NCI-H748 (cell line): ENCODE data around the gene CCL17.
"Not testable (repeated sequence)": the region's sequence is repeated elsewhere in the genome, so short reads cannot be mapped to it uniquely, and the experiment has no call there.

Experiments
- DNase-seq: peaks from one replicate; lab custom pipeline; 2025; ENCODE audit not compliant: unreplicated experiment; lab: John Stamatoyannopoulos, UW

Gene CCL17

DNA sequence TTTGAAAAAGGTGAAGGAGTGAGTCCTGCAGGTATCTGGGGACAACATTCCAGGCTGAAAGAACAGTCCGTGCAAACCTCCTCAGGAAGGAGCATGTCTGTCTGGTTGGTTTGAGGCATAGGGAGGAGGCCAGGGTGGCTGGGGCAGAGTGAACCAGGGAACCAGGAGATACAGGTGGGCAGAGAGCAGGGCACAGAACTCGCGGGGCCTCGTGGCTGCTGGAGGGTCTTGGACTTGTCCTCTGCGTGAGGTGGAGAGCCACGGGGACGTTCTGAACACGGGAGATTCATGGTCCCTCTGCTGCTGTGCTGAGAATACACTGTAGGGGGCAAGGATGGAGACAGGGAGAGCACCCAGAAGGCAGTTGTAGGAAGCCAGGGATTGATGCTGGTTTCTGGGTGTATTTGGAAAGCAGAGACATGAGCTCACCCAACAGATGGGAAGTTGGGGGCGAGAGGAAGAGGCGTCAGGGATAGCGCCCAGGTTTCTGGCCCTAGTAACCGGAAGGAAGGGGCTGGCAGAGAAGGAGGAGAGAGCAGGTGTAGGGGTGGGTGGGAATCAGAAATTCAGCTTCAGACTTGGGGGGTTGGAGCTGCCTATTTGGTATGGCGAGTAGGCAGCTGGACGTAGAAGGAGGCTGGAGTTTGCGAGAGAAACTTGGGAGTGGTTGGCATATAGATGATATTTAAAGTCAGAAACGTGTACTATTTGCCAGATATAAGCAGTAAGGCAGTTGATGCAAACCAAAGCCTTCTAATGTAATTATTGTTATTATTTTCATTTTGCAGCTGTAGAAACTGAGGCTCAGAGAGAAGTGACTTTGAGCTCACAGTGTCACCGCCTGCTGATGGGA is at the start of gene CCL17:
Gene CCL17, plus strand, starts transcription at position 803 of the 853 bp plus-strand sequence. CDS start 9,166 bp downstream, outside the sequence.
- no peak for DNase-seq

- DNase-seq, result no peak
Observed at GRCh38 chr16:57355898-57356414, 48.6 kb upstream of the CCL17 start.

DNA sequence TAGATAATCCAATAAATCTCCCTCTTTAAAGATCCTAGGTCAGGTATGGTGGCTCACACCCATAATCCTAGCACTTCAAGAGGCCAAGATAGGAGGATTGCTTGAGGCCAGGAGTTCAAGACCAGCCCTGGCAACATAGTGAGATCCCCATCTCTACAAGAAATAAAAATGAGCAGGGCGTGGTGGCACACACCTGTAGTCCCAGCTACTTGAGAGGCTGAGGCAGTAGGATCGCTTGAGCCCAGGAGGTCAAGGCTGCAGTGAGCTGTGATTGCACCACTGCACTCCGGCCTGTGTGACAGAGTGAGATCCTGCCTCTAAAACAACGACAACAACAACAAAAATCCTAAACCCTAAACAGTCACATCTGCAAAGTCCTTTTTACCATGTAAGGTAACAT is 48.0 kb upstream of the CCL17 start:
- no peak for DNase-seq

DNA sequence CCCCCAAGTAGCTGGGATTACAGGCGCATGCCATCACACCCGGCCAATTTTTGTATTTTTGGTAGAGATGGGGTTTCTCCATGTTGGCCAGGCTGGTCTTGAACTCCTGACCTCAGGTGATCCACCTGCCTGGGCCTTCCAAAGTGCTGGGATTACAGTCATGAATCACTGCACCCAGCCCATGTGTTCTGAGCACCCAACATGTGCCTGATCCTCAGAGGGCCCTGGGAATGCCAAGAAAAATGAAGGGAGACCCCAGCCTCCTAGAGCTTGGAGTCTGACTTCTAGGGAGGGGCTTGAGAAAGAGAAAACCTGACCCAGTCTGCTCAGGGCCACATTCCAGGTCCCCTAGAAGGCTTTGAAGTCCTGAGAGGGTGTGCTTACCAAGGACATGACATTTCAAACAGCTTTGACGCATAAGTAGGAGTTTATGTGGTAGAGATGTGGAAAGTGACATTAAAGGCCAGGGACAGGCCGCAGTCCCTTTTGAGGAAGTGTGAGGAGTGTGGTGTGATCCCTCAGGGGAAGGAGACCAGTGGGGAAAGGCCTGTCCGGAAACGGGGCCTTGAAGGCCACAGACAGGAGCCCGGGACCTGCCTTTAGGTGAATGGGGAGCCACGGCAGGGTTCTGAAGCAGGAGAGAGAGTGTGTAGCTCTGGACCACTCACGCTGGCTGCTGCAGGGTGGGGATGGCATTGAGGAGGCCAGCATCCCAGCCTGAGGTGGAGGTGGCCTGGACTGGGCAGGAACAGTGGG is 47.1 kb upstream of the CCL17 start:
- no peak for DNase-seq

- DNase-seq, result no peak
Observed at GRCh38 chr16:57358086-57358420, 46.5 kb upstream of the CCL17 start.

DNA sequence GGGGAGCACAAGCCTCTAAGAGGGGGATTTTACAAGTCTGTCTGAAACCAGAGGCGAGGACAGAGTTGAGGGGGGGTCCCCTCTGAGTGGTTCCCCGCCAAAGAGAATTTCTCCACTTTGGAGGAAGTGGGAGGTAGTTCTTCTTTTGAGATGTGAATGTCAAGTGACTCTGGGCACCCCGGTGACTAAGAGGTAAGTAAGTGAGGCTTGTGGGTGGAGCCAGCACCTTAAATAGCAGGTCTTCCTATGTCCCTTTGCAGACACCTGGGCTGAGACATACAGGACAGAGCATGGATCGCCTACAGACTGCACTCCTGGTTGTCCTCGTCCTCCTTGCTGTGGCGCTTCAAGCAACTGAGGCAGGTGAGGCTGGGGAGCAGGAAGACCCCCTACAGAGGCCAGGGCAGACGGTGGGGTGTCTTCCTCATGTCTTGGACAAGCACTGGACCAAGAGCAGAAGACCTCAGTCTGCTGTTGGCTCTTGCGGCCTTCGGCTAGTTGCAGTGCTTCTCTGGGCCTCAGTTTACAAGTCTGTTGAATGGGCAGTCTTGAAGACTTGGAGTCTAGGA is 46.0 kb upstream of the CCL17 start, which contains the start of gene CCL22:
Gene CCL22, plus strand, starts transcription at position 257 of the 569 bp plus-strand sequence. Its CDS starts 34 bp downstream, at position 291.
- DNase-seq, result no peak

GRCh38 chr16:57360321-57360935 is 44.1 kb upstream of the CCL17 start:
- no peak for DNase-seq

DNA sequence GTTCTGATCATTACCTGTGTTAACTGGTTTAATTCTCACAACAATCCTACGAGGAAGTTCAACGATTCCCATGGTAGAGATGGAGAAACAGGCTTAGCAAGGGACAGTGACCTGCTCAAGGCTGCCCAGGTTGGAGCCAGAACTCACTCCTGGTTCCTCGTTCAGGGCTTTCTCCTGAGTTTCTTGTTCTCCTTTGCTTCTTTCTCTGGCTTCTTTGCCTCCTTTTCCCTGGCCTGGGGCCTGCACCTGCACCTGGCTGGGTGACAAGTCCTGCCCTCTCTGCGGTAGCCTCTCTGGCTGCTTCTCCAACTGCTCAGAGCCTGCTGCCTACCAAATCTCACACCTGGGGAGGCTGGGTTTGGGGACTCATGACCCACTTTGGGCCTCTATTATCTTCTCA is 43.2 kb upstream of the CCL17 start:
- DNase-seq, result no peak

DNA sequence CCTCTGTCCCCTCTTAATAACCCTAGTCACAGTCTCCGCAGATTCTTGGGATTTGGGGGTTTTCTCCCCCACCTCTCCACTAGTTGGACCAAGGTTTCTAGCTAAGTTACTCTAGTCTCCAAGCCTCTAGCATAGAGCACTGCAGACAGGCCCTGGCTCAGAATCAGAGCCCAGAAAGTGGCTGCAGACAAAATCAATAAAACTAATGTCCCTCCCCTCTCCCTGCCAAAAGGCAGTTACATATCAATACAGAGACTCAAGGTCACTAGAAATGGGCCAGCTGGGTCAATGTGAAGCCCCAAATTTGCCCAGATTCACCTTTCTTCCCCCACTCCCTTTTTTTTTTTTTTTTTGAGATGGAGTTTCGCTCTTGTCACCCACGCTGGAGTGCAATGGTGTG is 40.4 kb upstream of the CCL17 start:
- DNase-seq, result no peak

DNA sequence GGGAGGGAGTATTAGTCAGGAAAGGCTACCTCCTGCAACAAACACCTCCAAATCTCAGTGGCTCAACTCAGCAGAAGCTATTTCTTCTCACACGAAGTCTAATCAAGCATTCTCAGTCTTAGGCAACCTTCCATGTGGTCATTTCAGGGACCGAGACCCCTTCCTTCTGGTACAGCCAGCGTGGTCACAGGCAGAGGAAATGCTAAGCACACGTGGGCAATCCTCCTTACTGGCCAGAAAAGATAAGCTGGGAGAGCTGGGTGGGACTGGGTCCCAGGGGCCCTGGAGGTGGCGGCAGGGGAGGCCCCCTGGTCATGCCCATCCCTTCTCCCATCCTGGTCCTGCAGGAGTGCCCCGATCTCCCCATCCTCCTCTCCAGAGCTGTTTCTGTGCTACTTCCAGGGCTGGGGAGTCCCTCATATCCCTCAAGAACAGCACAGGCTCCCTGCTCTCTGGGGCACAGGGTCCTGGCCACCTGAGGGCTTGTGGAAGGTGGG is 38.0 kb upstream of the CCL17 start:
- DNase-seq, result no peak

DNA sequence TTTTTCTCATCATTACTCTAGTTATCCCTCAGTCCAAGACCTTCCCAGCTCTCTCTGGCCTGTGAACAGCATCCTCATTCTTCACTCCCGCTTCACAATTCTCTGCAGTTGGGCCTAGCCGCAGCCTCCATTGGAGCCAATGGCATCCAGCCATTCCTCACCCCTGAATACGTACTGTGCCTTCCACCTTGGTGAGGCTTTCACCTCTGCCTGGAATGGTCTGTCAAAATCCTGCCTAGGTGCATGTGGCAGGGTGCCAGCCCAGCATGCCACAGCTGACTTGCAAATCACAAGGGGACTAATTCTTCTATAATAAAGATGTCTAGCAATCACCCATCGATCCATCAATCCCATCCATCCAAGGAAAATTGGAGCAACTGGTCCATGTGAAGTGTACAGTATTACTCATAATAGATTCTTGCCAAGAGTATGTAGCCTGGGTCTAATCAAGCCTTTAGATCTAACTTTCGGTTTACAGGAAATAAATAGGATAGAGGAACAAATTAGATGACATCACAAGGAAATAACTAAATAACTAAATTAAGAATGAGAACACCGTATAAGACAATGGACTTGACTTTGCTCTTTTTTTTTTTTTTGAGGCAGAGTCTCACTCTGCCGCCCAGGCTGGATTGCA is 37.3 kb upstream of the CCL17 start:
- DNase-seq, result no peak

GRCh38 chr16:57371494-57372371 is 32.8 kb upstream of the CCL17 start:
- DNase-seq, result no peak

DNA sequence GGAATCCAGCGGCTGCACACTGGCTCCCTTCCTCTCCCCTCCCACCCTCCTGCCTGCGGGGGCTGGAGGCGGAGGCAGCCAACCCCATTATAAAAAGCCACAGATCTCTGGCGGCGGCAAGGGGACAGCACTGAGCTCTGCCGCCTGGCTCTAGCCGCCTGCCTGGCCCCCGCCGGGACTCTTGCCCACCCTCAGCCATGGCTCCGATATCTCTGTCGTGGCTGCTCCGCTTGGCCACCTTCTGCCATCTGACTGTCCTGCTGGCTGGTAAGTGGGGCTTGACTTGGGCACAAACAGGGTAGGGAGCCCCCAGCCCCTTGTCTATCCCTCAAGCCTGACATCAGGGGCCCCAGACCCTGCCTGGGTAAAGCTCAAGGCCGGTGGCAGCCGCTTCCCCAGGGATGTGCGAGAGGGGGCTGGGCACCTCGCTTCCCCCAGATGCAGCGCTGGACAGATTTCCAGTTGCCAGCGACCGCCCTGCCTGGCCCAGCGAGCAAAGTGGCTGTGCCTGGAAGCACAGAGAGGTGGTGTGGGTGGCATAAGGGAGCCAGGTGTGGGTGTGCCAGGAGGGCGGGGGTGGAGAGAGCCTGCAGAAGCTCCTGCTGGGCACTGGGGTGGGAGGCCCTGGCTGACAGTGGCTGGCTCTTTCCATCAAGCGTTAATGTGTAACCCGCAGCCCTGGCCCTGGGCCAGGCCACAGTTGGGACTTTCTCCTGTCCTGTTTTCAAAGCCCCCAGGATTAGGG is 32.0 kb upstream of the CCL17 start, which contains the start of gene CX3CL1:
Gene CX3CL1, plus strand, starts transcription at position 119 of the 745 bp plus-strand sequence. Its CDS starts 79 bp downstream, at position 198.
- DNase-seq, result no peak

DNA sequence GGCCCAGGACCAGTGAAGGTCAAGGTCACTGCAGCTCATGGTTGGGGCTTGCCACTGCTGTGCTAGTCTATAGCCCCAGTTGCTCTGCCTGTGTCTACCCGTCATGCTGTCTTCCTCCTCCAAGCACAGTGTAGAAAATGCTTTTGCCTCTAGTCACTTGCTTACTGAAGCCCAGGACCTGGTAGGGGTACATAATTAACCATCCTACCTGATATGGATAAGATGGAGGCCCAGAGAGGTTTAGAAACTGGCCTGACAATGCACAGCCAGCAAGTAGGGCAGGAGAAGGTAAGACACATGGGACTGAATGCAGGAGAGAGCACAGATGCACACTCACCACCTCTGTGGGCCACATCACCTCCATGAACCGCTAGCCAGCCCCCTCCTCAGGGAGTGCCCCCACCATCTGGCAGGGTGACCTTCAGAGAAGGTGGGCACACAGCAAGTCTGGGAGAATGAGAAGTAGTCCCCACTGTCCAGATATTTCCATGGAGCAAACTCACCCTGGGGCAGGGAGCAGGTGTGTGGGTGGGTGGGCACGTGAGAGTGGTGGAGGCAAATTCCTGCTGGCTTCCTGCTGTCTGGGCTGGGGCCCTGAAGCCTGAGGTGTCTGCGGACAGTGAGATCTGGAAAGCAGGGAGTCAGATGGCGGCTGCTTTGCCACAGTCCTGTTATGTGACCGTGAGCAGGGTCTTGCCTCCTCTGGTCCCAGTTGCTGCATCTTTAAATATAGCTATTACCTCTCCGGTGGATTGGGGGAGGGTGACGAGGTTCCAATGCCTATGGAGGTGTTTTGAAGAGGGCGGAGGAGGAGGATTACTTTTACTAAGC is 31.2 kb upstream of the CCL17 start:
- DNase-seq, result no peak

- DNase-seq, result no peak
Observed at GRCh38 chr16:57374067-57374534, 30.5 kb upstream of the CCL17 start.

GRCh38 chr16:57374925-57375465 is 29.6 kb upstream of the CCL17 start:
- DNase-seq, result not testable (repeated sequence)

- no peak for DNase-seq
Observed at GRCh38 chr16:57376313-57376818, 28.2 kb upstream of the CCL17 start.
